Limb (tissue), 2 donors: Measurements from ENCODE around the gene CCM2.
"Not testable (repeated sequence)": the region's sequence is repeated elsewhere in the genome, so short reads cannot be mapped to it uniquely, and the experiment has no call there.

Experiments used
- DNase-seq, 2 donors: peaks; one replicate each; pipeline ENCODE4 v3.0.0-alpha.2; 2016; ENCODE audit errors: extremely low spot score in 2 of 2

Gene CCM2

DNA sequence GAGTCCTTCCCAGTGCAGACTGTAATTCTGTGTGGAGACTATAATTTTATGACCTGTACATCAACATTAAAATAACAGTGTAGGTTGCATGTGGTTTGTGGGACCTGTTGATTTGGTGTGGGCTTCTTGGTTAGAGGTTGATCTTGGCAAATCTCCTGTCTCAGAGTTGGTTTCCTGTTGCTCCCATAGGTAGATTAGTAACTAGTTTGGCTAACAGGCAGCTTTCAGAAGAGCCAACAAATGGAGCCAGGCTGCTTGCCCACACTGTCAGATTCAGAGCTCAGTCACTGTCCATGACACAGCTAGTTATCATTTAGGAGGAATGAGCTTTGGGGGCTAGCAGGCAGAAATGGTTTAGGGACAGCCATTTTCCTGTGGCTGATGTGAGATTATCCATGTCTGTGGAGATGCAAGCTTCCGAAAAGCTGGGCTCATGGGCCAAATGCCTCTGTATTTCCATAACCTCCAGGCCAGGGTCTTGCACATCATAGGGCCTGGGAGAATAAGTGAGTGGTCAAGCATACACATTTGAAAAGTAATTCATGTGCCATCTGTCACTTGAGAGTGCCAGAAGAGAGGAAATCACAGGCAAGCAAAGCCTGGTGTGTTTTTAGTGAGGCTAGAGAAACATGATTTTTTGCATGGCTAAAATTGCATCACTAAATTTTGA lies 33.4 kb downstream of the CCM2 start:
- DNase-seq = no peak

DNA sequence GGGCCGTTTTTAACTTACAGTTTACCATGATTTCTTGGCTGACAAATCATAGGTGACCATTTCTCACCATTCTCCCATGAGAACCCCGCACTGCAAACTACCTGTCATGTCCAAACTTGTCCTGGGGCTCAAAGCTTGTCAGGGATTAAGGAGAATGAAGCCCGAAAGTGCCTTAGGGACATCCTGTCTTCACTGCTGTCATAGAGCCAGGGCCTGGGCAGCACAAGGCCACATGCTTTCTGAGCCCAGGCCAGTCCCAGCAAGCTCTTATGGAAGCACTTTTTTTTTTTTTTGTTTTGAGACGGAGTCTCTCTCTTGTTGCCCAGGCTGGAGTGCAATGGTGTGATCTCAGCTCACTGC lies 33.9 kb downstream of the CCM2 start:
- no peak for DNase-seq

DNA sequence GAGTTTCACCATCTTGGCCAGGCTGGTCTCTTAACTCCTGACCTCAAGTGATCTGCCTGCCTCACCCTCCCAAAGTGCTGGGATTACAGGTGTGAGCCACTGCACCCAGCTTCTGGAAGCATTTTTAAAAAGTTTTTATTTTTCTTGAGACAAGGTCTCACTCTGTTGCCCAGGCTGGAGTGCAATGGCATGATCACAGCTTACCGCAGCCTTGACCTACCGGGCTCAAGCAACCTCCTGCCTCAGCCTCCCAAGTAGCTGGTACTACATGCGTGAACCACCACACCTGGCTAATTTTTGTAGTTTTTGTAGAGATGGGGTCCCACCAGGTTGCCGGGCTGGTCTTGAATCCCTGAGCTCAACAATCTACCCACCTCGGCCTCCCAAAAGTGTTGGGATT lies 34.7 kb downstream of the CCM2 start:
- DNase-seq = not testable (repeated sequence)

DNA sequence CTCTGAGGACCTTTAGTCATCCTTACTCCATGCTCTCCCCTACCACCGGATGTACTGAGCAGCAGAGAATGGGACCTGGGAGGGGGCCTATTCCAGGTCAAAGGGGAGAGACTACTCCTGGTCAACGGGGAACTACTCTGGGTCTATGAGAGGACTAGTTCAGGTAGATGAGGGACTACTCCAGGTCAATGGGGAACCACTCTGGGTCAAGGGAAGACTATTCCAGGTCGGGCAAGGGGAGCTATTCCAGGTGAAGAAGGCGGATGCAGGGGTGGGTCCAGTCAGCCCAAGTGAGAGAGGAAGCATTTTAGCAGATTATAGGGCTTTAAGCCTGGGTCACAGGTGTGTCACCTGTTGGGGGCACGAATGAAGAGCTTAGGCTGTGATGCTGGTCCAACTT lies 35.4 kb downstream of the CCM2 start:
- no peak for DNase-seq

DNA sequence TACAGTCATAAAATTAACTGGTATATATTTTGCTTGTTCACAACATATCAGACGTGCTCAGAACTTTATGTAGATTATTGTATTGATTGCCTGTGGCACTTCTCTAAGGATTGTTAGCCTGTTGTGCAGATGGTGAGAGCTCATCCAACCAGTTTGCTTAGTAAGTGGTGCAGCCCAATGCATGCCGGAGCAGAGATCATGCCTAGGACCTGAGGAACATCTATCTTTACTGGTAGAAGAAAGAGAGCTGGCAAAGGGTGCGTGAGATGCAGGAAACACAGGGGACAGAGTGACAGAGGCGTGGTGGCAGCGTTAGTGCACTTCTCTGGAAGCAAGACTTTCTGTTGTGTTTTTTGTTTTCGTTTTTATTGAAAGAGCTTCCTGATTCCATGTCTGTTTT lies 35.9 kb downstream of the CCM2 start:
- DNase-seq = no peak

DNA sequence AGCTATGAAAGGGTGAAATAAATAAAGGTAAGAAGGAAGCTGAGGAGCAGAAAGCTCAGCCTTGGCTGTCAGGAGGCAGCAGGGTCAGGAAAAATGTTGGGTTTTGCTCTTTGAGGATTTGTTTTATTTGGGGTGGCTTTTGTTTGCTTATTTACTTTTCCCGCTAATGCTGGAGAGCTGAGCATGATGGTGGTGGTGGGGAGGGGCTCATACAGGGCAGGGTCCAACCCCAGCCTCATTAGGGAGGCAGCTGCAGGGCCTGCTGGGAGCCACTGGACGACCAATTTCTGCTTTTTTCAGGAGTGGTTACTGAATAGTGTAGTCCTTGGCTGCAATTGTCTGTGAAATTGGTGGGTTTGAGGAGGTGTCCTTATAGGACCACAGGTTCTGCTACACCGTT lies 36.3 kb downstream of the CCM2 start:
- no peak for DNase-seq

DNA sequence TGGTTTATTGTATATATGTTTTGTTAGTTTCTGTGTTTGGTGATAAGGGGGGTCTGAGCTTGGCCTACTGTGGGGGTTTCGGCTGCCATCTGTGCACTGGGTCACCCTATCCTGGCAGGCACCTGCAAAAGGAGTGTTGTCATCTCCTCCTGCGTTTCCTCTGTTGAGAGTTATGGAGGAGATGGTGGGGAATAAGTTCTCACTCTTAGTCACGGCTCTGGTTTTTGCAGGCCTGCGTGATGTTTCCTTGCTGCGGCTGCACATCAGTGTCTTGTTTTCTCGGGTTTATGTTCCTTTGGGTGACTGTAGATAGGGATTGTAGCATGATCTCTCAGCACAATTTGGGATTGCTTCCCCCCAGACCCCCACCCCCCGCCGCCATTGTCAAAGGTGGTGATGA lies 36.8 kb downstream of the CCM2 start:
- no peak for DNase-seq

DNA sequence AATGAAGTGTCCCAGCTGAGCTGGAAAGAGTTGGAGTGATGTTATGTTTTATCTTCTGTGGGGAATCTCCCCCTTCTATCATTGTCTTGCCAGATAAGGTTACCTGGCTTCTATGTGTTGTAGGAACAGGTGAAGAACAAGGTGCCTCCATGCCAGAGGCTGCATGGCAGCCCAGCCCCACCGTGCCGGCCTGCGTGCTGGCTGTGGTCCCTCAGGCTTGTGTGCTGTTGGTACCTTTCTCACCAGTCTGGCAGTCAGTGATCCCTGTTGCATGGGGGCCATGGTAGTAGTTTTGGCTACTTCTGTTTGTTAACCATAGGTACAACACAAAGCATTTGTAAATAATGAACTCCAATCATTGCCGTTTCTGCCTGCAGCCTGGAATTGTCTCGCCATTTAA lies 37.9 kb downstream of the CCM2 start:
- no peak for DNase-seq

DNA sequence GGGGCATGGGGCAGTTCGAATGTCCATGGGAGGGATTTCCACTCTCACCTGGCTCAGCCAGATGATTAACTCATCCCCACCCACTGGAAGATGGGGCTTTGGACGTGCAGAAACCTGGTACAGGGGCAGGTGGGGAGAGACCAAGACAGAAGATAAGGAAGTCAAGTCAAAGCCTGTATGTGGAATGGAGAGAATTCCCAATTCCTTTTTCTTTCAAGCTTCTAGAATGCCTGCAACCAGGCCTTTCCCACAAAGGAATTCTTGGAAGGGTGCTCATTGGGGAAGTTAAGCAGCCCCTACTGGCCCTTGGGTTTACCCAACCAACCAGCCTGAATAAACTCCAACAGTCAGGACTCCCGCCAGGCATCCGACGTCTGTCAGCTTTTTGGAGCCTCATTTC lies 39.1 kb downstream of the CCM2 start:
- DNase-seq = no peak

DNA sequence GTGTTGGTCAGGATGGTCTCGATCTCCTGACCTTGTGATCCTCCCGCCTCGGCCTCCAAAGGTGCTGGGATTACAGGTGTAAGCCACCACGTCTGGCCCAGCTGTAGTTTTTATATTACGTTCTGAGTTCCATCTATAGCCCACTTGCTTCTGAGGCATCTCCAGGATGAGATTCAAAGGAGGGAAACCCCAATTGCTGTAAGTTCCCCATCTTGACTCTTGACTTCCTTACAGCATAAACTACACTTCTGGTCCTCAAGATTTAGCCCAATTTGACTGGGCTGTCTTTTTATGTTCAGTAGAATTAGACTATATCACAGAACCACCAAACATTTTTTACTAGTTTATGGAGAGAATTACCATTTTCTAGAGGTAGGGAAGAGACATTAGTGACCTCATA lies 44.3 kb downstream of the CCM2 start:
- DNase-seq = no peak

DNA sequence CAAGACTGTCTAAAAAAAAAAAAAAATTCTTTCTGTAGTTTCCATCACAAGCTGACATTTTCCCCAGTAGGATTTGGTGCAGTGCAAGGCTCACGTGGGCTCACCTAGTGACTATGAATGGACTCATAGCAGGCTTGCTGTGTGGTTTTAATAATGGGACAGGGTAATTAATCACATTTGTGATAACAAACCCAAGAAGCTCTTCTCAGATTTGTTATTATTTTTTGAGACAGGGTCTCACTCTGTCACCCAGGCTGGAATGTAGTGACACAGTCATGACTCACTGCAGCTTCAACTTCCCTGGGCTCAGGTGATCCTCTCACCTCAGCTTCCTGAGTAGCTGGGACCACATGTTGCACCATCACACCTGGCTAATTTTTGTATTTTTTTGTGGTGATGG lies 48.7 kb downstream of the CCM2 start:
- no peak for DNase-seq

DNA sequence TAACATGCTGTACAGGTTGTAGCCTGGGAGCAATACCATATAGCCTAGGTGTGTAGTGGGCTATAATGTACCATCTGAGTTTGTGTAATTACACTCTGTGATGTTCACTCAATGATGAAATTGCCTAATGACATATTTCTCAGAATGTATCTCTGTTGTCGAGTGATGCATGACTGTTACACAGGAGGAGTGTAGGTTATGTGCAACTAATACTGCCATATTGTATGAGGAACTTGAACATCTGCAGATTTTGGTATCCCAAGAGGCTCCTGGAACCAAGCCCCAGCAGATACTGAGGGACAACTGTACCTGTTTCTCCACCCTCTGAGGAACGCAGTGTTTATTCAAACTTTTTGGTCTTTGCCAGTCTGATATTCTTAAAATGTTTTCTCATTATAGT lies 50.2 kb downstream of the CCM2 start:
- no peak for DNase-seq

DNA sequence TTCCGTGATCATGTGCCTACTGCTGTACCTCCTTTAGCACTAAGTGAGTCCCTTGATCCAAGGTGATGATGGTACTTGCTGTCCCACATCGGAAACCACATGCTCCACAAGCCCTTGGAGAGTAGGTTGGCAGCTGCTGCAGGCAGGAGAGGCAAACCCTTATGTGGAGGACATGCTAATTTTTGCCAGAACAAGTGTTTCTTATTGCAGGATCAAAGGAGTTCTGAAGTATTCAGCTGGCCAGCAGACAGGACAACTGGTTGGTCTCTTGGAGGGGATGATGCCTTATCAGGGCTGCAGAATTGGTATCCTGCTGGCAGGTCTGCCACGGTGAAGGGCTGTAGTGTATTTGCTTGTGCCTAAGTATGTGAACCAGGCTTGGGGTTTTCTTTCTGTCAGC lies 52.0 kb downstream of the CCM2 start:
- no peak for DNase-seq

DNA sequence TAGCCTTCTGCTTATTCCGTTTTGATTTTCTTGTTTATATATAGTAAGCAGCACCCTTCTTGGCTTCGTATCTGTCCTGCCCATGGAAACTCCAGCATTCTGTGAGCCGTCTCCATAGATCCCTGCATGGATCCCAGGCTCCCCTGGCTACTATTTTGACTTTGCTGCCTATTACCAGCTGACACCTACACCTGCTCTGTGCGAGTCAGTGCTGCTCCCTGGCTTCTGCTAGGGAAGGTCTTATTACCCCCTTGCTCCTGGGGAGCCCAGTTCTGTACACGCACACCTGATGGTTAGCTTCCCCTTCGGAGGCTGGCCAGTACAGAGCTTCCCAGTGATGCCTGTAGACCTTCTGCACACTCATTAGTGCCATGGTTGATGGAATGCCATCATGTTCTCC lies 53.4 kb downstream of the CCM2 start:
- DNase-seq = no peak

DNA sequence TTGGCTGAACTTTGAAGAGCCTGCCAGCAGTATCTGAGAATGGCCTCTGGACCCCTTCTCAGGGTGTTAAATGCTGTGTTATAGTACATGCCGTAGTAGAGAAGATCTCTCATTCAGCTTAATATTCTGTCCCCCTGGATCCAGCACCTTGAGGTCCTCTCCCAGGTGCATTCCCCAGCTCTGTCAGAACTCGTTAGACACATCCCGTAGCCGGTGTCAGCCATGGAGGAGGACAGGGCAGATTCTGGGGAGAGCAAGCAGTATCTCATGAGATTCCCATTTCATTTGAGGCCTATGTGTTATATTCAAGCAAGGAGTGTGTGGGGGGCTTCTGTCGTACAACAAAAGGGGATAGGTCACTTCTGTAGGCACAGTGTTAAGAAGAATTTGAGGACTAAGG lies 53.9 kb downstream of the CCM2 start:
- DNase-seq = no peak

DNA sequence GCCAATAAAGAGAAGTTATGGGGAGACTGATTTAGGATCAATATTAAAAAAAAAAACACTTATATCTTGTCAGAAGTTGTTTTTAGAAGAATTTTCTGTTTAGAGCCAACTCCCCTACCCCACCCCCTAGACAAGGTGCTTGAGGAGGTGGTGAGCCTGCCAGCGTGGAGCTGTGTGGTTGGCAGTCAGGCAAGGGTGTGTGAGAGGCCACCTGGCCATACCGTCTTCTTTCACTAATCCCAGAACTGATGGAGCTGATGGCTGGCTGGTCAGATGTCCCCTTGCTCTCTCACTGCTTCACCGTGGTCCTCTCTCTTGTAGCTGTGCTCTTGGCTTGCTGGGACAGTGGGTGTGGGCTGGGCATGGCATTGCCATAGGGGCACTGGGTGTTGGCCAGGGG lies 54.4 kb downstream of the CCM2 start:
- no peak for DNase-seq

DNA sequence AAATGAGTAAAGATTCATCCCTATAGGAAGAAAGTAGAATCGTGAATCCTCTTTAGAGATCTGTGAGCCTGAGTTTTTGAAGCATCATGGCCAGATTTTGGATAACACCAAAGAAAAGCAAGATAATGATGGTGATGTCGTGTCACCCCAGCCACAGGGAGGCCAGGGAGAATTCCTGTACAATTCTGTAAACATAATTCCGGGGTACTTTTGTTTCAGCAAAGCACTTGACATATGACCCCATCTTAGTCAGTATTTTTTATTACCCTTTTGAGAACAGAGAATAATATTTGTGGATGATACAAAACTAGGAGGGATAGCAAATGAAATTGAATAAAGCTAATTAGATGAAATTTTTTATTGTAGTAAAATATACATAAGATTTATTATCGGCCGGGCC lies 55.0 kb downstream of the CCM2 start:
- DNase-seq = no peak

DNA sequence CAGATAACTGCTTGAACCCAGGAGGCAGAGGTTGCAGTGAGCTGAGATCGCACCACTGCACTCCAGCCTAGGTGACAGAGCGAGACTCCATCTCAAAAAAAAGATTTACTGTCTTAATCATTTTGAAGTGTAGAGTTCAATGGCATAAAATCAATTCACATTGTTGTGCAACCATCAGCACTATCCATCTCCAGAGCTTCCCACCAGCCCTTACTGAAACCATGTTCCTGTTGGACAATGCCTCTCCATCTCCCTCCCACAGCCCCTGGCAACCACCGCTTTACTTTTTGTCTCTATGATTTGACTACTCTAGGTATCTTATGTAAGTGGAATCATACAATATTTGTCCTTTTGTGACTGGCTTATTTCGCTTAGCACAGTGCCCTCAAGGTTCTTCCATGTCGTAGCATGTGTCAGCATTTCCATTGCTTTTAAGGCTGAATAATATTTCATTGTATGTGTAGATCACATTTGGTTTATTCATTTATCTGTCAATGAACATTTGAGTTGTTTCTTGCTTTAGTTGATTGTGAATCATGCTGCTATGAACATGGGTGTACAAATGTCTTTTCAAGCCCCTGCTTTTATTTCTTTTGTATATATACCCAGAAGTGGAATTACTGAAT lies 55.7 kb downstream of the CCM2 start:
- DNase-seq = no peak

DNA sequence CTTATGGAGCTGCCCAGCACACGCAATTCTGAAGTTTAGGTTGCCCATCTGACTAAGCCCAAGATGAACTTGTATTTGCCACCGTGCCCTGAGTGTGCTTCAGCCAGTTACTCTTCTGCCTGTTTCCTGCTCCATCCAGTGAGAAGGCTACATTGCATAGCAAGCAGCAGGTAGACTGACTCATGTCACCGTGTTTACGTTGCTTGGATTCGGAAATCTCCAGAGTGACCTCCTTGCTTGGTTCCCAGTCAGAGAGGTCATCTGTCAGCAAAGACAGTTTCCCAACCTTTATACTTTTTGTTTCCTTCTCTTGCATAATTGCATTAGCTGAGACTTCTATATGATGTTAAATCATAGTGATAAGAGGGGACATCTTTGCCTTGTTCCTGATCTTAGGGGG lies 57.9 kb downstream of the CCM2 start:
- DNase-seq = no peak

DNA sequence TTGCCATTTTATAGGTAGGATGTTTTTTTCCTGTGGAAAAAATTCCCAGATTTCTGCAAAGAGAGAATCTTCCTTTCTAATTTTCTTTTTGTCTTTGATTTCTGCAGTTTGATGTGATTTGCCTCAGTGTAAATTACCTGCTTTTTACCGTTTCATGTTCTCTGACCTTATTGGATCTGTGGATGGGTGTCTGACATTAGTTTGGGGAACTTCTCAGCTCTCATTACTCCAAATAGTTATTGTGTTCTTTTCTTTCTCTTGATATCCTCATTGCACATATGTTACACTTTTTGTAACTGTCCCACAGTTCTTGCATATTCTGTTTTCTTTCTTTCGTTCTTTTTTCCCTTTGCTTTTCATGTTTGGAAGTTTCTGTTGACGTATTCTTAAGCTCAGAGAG lies 60.3 kb downstream of the CCM2 start:
- no peak for DNase-seq

DNA sequence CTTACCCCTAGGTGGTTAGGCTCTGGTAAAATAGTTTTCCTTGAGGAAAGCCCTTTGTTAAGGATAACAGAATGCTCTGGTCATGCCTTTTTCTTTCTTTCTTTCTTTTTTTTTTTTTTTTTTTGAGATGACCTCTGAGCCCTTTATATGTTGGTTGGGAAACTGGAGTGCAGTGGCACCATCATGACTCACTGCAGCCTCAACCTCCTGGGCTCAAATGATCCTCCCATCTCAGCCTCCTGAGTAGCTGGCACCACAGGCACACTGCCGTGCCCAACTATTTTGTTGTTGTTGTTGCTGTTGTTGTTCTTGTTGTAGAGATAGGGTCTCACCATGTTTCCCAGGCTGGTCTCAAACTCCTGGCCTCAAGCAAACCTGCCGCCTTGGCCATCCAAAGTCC lies 61.4 kb downstream of the CCM2 start:
- DNase-seq = no peak

DNA sequence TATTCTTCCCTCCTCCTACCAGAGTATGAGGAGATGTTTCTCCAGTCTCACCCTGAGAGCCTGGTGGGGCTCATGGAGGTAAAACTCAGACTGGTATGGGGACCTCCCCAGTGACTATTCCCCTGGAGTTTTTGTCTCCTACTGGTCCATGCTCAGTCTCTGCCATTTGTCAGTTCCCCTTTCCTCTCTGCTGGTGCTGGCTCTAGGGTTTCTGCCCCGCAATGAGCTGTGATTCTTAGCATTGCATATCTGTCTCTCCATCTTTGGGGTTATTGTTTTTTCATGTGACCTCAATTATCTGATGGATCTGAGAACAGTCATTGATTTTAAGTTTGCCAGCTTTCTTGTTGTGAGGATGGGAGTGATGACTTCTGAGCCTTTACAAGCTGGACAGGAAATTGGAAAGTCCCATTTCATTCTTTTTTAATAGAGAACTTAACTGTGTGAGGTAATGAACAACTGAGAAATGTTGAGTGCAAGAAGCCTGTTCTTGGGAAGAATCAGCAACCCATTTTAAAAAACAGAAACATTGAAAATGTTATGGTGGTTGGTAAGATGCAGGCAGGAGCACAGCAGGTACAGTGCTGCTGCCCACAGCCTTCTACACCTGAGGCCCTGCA lies 61.9 kb downstream of the CCM2 start:
- DNase-seq = no peak

DNA sequence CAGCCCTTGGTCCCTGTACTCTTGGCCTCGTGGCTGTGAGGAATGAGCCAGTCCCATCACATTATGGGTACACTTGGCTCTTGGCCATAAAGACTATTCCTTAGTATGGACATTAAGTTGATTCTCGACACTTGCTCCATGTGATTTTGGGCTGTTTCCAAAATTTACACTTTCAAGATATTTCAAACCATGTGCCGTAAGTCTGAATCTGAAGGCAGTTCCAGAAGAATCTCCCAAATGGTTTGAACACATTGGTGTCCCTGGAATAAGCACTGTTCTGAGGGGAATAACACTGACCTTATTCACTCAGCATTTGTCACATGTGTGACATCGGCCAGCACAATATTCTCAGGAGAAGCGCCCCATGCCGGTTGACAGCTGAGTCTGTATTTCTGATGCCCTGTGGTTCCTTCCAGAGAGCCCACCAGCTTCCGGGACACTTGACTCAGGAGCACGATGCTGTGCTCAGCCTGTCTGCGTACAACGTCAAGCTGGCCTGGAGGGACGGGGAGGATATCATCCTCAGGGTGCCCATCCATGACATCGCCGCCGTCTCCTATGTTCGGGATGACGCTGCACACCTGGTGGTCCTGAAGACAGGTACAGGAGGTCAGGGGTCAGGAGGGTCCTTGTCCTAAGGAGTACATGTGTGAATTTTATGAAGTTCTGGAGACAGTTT lies 64.2 kb downstream of the CCM2 start:
- DNase-seq = no peak
